Fibroblast of lung (primary cell): ENCODE data around the gene LSAMP. TPM values are rescaled to one million over a fixed set of nuclear protein-coding genes. Genes with fewer than 3 reads are reported as not detected.

Source experiments
- DNase-seq, 2 donors: peaks; one replicate each; pipeline versions ENCODE4 v3.0.0 to v3.0.0-alpha.2; 2010; ENCODE audit warnings: low read depth in 2 of 2
- H2AFZ ChIP-seq: 2 replicates; pipeline ENCODE4 v1.5.1; 2012; ENCODE audit warnings: low read length, control low read depth, inconsistent platforms
- H3K27ac ChIP-seq: 2 replicates; pipeline ENCODE4 v1.5.1; 2011; ENCODE audit warnings: low read length, control low read depth; ENCODE audit not compliant: insufficient read depth
- H3K27me3 ChIP-seq: 2 replicates; pipeline ENCODE4 v1.5.1; 2011; ENCODE audit warnings: mild to moderate bottlenecking, low read length; ENCODE audit not compliant: control insufficient read depth, insufficient read depth
- H3K36me3 ChIP-seq: 2 replicates; pipeline ENCODE4 v1.5.1; 2011; ENCODE audit warnings: low read length; ENCODE audit not compliant: control insufficient read depth, insufficient read depth
- H3K4me1 ChIP-seq: 2 replicates; pipeline ENCODE4 v1.5.1; 2011; ENCODE audit warnings: low read length; ENCODE audit not compliant: control insufficient read depth, insufficient read depth; ENCODE audit errors: extremely low read depth
- H3K4me2 ChIP-seq: 2 replicates; pipeline ENCODE4 v1.5.1; 2011; ENCODE audit warnings: low read length, control low read depth; ENCODE audit not compliant: insufficient read depth; ENCODE audit errors: extremely low read depth
- H3K4me3 ChIP-seq, 4 experiments: fragments of 200-600 bp in 1 of 4; sonication (generic) in 1 of 4; replicated peaks in 1 of 4; 2 replicates each; pipeline ENCODE4 v1.5.1; 2011 to 2016; ENCODE audit warnings: low read length in 4 of 4, low read depth in 3 of 4, mild to moderate bottlenecking in 3 of 4, control low read depth in 2 of 4, inconsistent platforms in 1 of 4, mixed read lengths in 1 of 4; ENCODE audit not compliant: insufficient read depth in 1 of 4; ENCODE audit errors: control extremely low read depth in 1 of 4
- H3K79me2 ChIP-seq: 2 replicates; pipeline ENCODE4 v1.5.1; 2012; ENCODE audit warnings: mild to moderate bottlenecking, low read length, inconsistent platforms; ENCODE audit not compliant: control insufficient read depth, insufficient read depth
- H3K9ac ChIP-seq: 2 replicates; pipeline ENCODE4 v1.5.1; 2011; ENCODE audit warnings: mild to moderate bottlenecking, low read length, control low read depth; ENCODE audit not compliant: insufficient read depth
- H3K9me3 ChIP-seq: 2 replicates; pipeline ENCODE4 v1.5.1; 2012; ENCODE audit warnings: low read depth, low read length; ENCODE audit not compliant: control insufficient read depth, insufficient read depth
- H4K20me1 ChIP-seq: 2 replicates; pipeline ENCODE4 v1.5.1; 2011; ENCODE audit warnings: low read length; ENCODE audit not compliant: control insufficient read depth, insufficient read depth; ENCODE audit errors: extremely low read depth
- CTCF ChIP-seq, 2 donors: IDR thresholded peaks in 1 of 2; conservative IDR thresholded peaks in 1 of 2; 1 replicate in 1 of 2; 2 replicates in 1 of 2; pipeline ENCODE4 v1.5.1; 2011 to 2012; ENCODE audit warnings: low read length in 2 of 2, control low read depth in 1 of 2, inconsistent platforms in 1 of 2, low read depth in 1 of 2, mild to moderate bottlenecking in 1 of 2
- EZH2 ChIP-seq: IDR thresholded peaks from 2 replicates; pipeline ENCODE4 v1.5.1; 2012; ENCODE audit warnings: low read length, control low read depth, mild to moderate bottlenecking; ENCODE audit errors: missing control alignments
- polyA plus RNA-seq, 2 donors: library from polyadenylated mRNA; depleted of rRNA in 1 of 2; stranded (reverse) in 1 of 2; unstranded in 1 of 2; fragments of >200 nt; gene quantifications; 2 replicates each; pipeline ENCODE4 v1.2.1, GENCODE V29; 2011 to 2012; ENCODE audit warnings: missing spikeins in 1 of 2
- total RNA-seq: library from RNA; depleted of rRNA; stranded (reverse); fragments of >200 nt; gene quantifications from 2 replicates; pipeline ENCODE4 v1.2.1, GENCODE V29; 2014

LSAMP gene
- total and polyA plus RNA-seq, 2 donors (not counting 1 experiment from before 2014, with no cell fraction given): 4.8 to 5.9 TPM

DNA sequence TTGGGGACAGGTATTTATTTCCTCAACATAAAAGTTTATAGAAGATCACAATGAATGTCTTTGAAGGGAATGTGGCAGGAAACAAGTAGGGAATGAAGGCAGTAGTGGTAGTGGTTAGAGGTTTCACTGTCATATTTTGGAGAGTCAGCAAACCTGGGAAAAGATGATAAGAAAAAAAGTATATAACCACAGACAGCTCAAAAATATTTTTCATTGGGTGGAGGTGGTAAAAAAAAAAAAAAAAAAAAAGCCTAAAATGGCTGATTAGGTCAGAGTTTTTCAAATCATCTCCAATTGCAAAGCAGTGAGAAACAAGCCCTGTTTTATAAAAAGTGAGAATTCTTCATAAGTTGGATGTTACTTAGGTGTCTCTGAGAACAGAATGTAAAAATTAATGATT is 400.0 kb downstream of the LSAMP start:
- DNase-seq: no peak
- no peak for TF ChIP-seq CTCF (conservative IDR thresholded peaks at IDR 0.05 in 1 of 2, IDR thresholded peaks at IDR 0.05 in 1 of 2; ENCODE audit: low read depth in 1 of 2, low read length in 2 of 2)
- TF ChIP-seq EZH2: no peak
- H3K36me3 ChIP-seq: no peaks in the 10 kb centered on the region
- H3K4me3 ChIP-seq: no peak overlapping the region
- no peak overlapping the region for H3K4me2 ChIP-seq
- no peaks in the 10 kb centered on the region for H3K27me3 ChIP-seq
- H3K9ac ChIP-seq: no peak overlapping the region
- H3K4me1 ChIP-seq: no peaks in the 10 kb centered on the region
- no peak overlapping the region for H3K27ac ChIP-seq
- no peaks in the 10 kb centered on the region for H3K79me2 ChIP-seq
- H3K9me3 ChIP-seq: no peaks in the 10 kb centered on the region
- H4K20me1 ChIP-seq: no peaks in the 10 kb centered on the region
- no peak overlapping the region for H2AFZ ChIP-seq

DNA sequence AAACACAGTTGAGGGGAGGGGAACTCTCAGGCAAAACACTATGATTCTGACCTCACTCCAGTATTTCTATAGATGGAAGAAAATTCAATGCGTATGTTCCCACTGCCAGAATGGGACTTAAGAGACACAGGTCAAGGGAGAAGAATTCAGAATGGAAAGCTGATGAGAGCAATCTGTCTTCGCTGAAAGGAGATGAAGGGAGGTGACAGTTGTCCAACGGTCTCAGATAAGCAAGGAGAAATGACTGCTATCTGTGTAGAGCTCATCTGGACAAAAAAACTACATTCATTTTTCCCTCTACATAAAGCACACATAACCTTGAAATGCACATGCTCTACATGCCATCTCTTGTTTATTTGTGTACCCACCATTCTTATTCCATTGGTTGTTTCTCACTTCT is 405.1 kb downstream of the LSAMP start:
- H3K79me2 ChIP-seq: no peaks in the 10 kb centered on the region
- H3K4me2 ChIP-seq: no peak overlapping the region
- H4K20me1 ChIP-seq: no peaks in the 10 kb centered on the region
- H3K27me3 ChIP-seq: no peaks in the 10 kb centered on the region
- H3K27ac ChIP-seq: no peak overlapping the region
- no peak overlapping the region for H2AFZ ChIP-seq
- no peaks in the 10 kb centered on the region for H3K9me3 ChIP-seq
- no peak for DNase-seq
- no peaks in the 10 kb centered on the region for H3K4me1 ChIP-seq
- TF ChIP-seq CTCF (conservative IDR thresholded peaks at IDR 0.05 in 1 of 2, IDR thresholded peaks at IDR 0.05 in 1 of 2; ENCODE audit: low read depth in 1 of 2, low read length in 2 of 2) (no peak), EZH2 (no peak)
- no peaks in the 10 kb centered on the region for H3K36me3 ChIP-seq
- H3K4me3 ChIP-seq: no peak overlapping the region
- H3K9ac ChIP-seq: no peak overlapping the region

DNA sequence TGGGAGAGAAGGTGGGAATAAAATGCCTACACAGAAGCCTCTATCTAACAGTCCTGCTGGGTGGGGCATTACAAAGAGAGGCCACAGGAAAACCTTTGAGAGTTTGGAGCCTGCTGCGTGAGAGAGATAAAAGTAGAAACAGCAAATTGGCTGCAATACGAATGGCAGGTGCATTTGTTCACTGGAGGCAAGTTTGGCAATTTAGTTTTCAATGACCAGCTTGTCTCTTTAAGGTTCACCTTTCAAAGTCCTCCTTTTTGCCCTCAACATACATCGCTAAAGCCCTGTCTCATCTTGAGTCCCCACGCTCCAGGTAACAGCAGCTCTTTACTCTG is 405.7 kb downstream of the LSAMP start:
- DNase-seq: no peak
- Histone ChIP-seq H3K4me3 (no peak overlapping the region), H2AFZ (no peak overlapping the region), H3K9me3 (no peaks in the 10 kb centered on the region), H3K79me2 (no peaks in the 10 kb centered on the region), H3K27me3 (no peaks in the 10 kb centered on the region), H4K20me1 (no peaks in the 10 kb centered on the region), H3K9ac (no peak overlapping the region), H3K4me1 (no peaks in the 10 kb centered on the region), H3K36me3 (no peaks in the 10 kb centered on the region), H3K4me2 (no peak overlapping the region), H3K27ac (no peak overlapping the region)
- no peak for TF ChIP-seq EZH2
- TF ChIP-seq CTCF (conservative IDR thresholded peaks at IDR 0.05 in 1 of 2, IDR thresholded peaks at IDR 0.05 in 1 of 2; ENCODE audit: low read depth in 1 of 2, low read length in 2 of 2): no peak
